ENCODE measurements around the gene DMD. TPM values are rescaled to one million over a fixed set of nuclear protein-coding genes. Genes with fewer than 3 reads are reported as not detected.

The DMD gene
- total RNA-seq, 1 experiment from 2014 or later, result 25.3 TPM

- intact Hi-C loops (cut with micrococcal nuclease; ENCODE audit: unreplicated experiment), result no loop called here
Measured at GRCh38 chrX:33138677-33139249, 72.6 kb downstream of the DMD start.

GRCh38 chrX:33134164-33134563 lies 77.2 kb downstream of the DMD start:
- TF ChIP-seq, protein P1, sequence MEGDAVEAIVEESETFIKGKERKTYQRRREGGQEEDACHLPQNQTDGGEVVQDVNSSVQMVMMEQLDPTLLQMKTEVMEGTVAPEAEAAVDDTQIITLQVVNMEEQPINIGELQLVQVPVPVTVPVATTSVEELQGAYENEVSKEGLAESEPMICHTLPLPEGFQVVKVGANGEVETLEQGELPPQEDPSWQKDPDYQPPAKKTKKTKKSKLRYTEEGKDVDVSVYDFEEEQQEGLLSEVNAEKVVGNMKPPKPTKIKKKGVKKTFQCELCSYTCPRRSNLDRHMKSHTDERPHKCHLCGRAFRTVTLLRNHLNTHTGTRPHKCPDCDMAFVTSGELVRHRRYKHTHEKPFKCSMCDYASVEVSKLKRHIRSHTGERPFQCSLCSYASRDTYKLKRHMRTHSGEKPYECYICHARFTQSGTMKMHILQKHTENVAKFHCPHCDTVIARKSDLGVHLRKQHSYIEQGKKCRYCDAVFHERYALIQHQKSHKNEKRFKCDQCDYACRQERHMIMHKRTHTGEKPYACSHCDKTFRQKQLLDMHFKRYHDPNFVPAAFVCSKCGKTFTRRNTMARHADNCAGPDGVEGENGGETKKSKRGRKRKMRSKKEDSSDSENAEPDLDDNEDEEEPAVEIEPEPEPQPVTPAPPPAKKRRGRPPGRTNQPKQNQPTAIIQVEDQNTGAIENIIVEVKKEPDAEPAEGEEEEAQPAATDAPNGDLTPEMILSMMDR (conservative IDR thresholded peaks at IDR 0.05), result no peak
- Histone ChIP-seq H3K4me1 (replicated peaks; ENCODE audit: insufficient read depth) (no peaks in the 10 kb centered on the region), H3K79me2 (ENCODE audit: low read depth) (no peaks in the 10 kb centered on the region), H3K9me2 (ENCODE audit: insufficient read depth) (no peaks in the 10 kb centered on the region), H3K9me3 (ENCODE audit: insufficient read depth, low read depth) (no peaks in the 10 kb centered on the region), H3K27ac (no peak overlapping the region), H3K4me3 (no peak overlapping the region), H3K4me2 (no peak overlapping the region), H3K36me3 (ENCODE audit: low read depth) (no peaks in the 10 kb centered on the region), H2AFZ (no peak overlapping the region), H3K27me3 (ENCODE audit: insufficient read depth, low read depth) (no peaks in the 10 kb centered on the region), H3F3A (ENCODE audit: insufficient read depth, low read depth) (no peaks in the 10 kb centered on the region), H4K20me1 (ENCODE audit: insufficient read depth) (no peaks in the 10 kb centered on the region)
- no TSS peak for BruUV-seq (replicated peaks)
- intact Hi-C loops (cut with micrococcal nuclease; ENCODE audit: unreplicated experiment), result no loop called here
- ChIA-PET POLR2A (ENCODE audit: unreplicated experiment) (no interaction called here), CTCF (no interaction called here)
- DNase-seq, result no peak

More at GRCh38 chrX:33138677-33139249, 72.6 kb downstream of the DMD start:
- Histone ChIP-seq H3K4me3 (no peak overlapping the region), H3K4me2 (no peak overlapping the region), H3K9me3 (ENCODE audit: insufficient read depth, low read depth) (no peaks in the 10 kb centered on the region), H3K27ac (no peak overlapping the region), H3K36me3 (ENCODE audit: low read depth) (no peaks in the 10 kb centered on the region), H3F3A (ENCODE audit: insufficient read depth, low read depth) (no peaks in the 10 kb centered on the region), H3K27me3 (ENCODE audit: insufficient read depth, low read depth) (no peaks in the 10 kb centered on the region), H3K4me1 (replicated peaks; ENCODE audit: insufficient read depth) (no peaks in the 10 kb centered on the region), H3K79me2 (ENCODE audit: low read depth) (no peaks in the 10 kb centered on the region), H4K20me1 (ENCODE audit: insufficient read depth) (no peaks in the 10 kb centered on the region), H2AFZ (no peak overlapping the region), H3K9me2 (ENCODE audit: insufficient read depth) (no peaks in the 10 kb centered on the region)
- no peak for DNase-seq
- BruUV-seq (replicated peaks), result no TSS peak
- CTCF ChIA-PET, result no interaction called here
- TF ChIP-seq EZH2 (IDR thresholded peaks at IDR 0.05; ENCODE audit: low read depth), result no peak
- TF ChIP-seq, protein P1 (conservative IDR thresholded peaks at IDR 0.05), result no peak
- POLR2A ChIA-PET (ENCODE audit: unreplicated experiment), result no interaction called here

- no peak overlapping the region for H3K27ac ChIP-seq
- no peaks in the 10 kb centered on the region for H4K20me1 ChIP-seq (ENCODE audit: insufficient read depth)
- DNase-seq, result no peak
- H3K9me2 ChIP-seq (ENCODE audit: insufficient read depth), result no peaks in the 10 kb centered on the region
- no peaks in the 10 kb centered on the region for H3K27me3 ChIP-seq (ENCODE audit: insufficient read depth, low read depth)
- ChIA-PET CTCF (no interaction called here), POLR2A (ENCODE audit: unreplicated experiment) (no interaction called here)
- TF ChIP-seq, protein P1 (conservative IDR thresholded peaks at IDR 0.05), result no peak
- no peak for TF ChIP-seq EZH2 (IDR thresholded peaks at IDR 0.05; ENCODE audit: low read depth)
- H3K4me3 ChIP-seq, result no peak overlapping the region
- H3K79me2 ChIP-seq (ENCODE audit: low read depth), result no peaks in the 10 kb centered on the region
- intact Hi-C loops (cut with micrococcal nuclease; ENCODE audit: unreplicated experiment), result no loop called here
- H3K36me3 ChIP-seq (ENCODE audit: low read depth), result no peaks in the 10 kb centered on the region
- no peaks in the 10 kb centered on the region for H3K9me3 ChIP-seq (ENCODE audit: insufficient read depth, low read depth)
- H3K4me2 ChIP-seq, result no peak overlapping the region
- H2AFZ ChIP-seq, result no peak overlapping the region
- no TSS peak for BruUV-seq (replicated peaks)
- H3K4me1 ChIP-seq (replicated peaks; ENCODE audit: insufficient read depth), result no peaks in the 10 kb centered on the region
- no peaks in the 10 kb centered on the region for H3F3A ChIP-seq (ENCODE audit: insufficient read depth, low read depth)
Measured at GRCh38 chrX:33133320-33133719, 78.0 kb downstream of the DMD start.
